IMR-90 (cell line): Measurements from ENCODE around the gene CKAP2L. TPM values are rescaled to one million over a fixed set of nuclear protein-coding genes. Genes with fewer than 3 reads are reported as not detected.

Experiments used
- ATAC-seq: fragments of 200-7000 bp; cut with Tn5 transposase; 2 replicates; pipeline ENCODE4 v1.9.1; 2020; ENCODE audit warnings: low read depth, mild to moderate bottlenecking, moderate library complexity
- BruUV-seq: library from RNA; stranded (reverse); fragments of 400-500 nt; replicated peaks from 2 replicates; lab custom pipeline; 2021; lab: Mats Ljungman, UMichigan
- CTCF ChIA-PET: fragments of 300-600 bp; formaldehyde crosslinking; extraction: SDS; loops from one replicate; lab custom pipeline; 2021; ENCODE audit warnings: antibody characterized with exemption; lab: Yijun Ruan, JAX
- POLR2A ChIA-PET: fragments of 300-600 bp; sonication (Branson Sonifier 250); formaldehyde crosslinking; loops from one replicate; lab custom pipeline; 2022; ENCODE audit warnings: antibody characterized with exemption; ENCODE audit not compliant: unreplicated experiment; lab: Charles Lee
- DNase-seq: peaks from one replicate; pipeline ENCODE4 v3.0.0; 2013
- H2AFZ ChIP-seq: replicated peaks from 2 replicates; pipeline ENCODE3; 2013; ENCODE audit warnings: low read length, mild to moderate bottlenecking; ENCODE audit not compliant: poor library complexity
- H2AK5ac ChIP-seq: 2 replicates; pipeline ENCODE4 v1.6.1; 2013; ENCODE audit warnings: low read depth, low read length, inconsistent platforms
- H2AK9ac ChIP-seq: replicated peaks from 2 replicates; pipeline ENCODE3; 2013; ENCODE audit warnings: mild to moderate bottlenecking, low read depth, low read length, moderate library complexity; ENCODE audit not compliant: poor library complexity
- H2BK120ac ChIP-seq: 2 replicates; pipeline ENCODE4 v1.6.1; 2013; ENCODE audit warnings: low read depth, low read length, inconsistent platforms
- H2BK15ac ChIP-seq: 3 replicates; pipeline ENCODE4 v1.6.1; 2013; ENCODE audit warnings: low read depth, low read length, inconsistent platforms
- H2BK20ac ChIP-seq: 2 replicates; pipeline ENCODE4 v1.6.1; 2013; ENCODE audit warnings: low read depth, mild to moderate bottlenecking, inconsistent platforms, low read length, moderate library complexity
- H2BK5ac ChIP-seq: 2 replicates; pipeline ENCODE4 v1.6.1; 2013; ENCODE audit warnings: mild to moderate bottlenecking, low read depth, low read length, inconsistent platforms; ENCODE audit not compliant: poor library complexity, severe bottlenecking
- H3K14ac ChIP-seq: replicated peaks from 2 replicates; pipeline ENCODE4 v1.6.1; 2013; ENCODE audit warnings: low read depth, low read length, inconsistent platforms
- H3K18ac ChIP-seq: 2 replicates; pipeline ENCODE4 v1.6.1; 2013; ENCODE audit warnings: low read depth, low read length, control low read depth
- H3K23ac ChIP-seq: 2 replicates; pipeline ENCODE4 v1.6.1; 2013; ENCODE audit warnings: low read depth, low read length, inconsistent platforms
- H3K27ac ChIP-seq: 2 replicates; pipeline ENCODE4 v1.5.1; 2013; ENCODE audit warnings: mild to moderate bottlenecking, control low read depth, low read length; ENCODE audit not compliant: insufficient read depth
- H3K27me3 ChIP-seq: 2 replicates; pipeline ENCODE4 v1.6.1; 2013; ENCODE audit warnings: low read length; ENCODE audit not compliant: control insufficient read depth, insufficient read depth
- H3K36me3 ChIP-seq: 2 replicates; pipeline ENCODE4 v1.6.1; 2013; ENCODE audit warnings: low read length, mixed read lengths; ENCODE audit not compliant: control insufficient read depth, insufficient read depth
- H3K4ac ChIP-seq: 2 replicates; pipeline ENCODE4 v1.6.1; 2013; ENCODE audit warnings: low read depth, low read length, inconsistent platforms
- H3K4me1 ChIP-seq: 2 replicates; pipeline ENCODE4 v1.6.1; 2013; ENCODE audit warnings: low read length, mixed read lengths; ENCODE audit not compliant: control insufficient read depth, insufficient read depth
- H3K4me2 ChIP-seq: 2 replicates; pipeline ENCODE4 v1.6.1; 2013; ENCODE audit warnings: low read depth, mild to moderate bottlenecking, control low read depth, low read length, moderate library complexity
- H3K4me3 ChIP-seq: 2 replicates; pipeline ENCODE4 v1.5.1; 2013; ENCODE audit warnings: low read depth, mild to moderate bottlenecking, control low read depth, low read length, moderate library complexity; ENCODE audit not compliant: insufficient read depth
- H3K56ac ChIP-seq: 2 replicates; pipeline ENCODE4 v1.6.1; 2013; ENCODE audit warnings: low read length, inconsistent platforms; ENCODE audit not compliant: insufficient read depth; ENCODE audit errors: extremely low read depth
- H3K79me1 ChIP-seq, 2 experiments: 2 replicates each; pipeline ENCODE4 v1.6.1; 2013; ENCODE audit warnings: low read length in 2 of 2, inconsistent platforms in 1 of 2, low read depth in 1 of 2
- H3K9ac ChIP-seq: 2 replicates; pipeline ENCODE4 v1.6.1; 2013; ENCODE audit warnings: low read depth, low read length, control low read depth
- H3K9me1 ChIP-seq: 2 replicates; pipeline ENCODE4 v1.6.1; 2013; ENCODE audit warnings: low read length, inconsistent platforms; ENCODE audit not compliant: insufficient read depth
- H3K9me3 ChIP-seq: 2 replicates; pipeline ENCODE4 v1.6.1; 2013; ENCODE audit warnings: low read length; ENCODE audit not compliant: control insufficient read depth, insufficient read depth
- H4K20me1 ChIP-seq: 2 replicates; pipeline ENCODE4 v1.6.1; 2013; ENCODE audit warnings: low read length, inconsistent platforms; ENCODE audit not compliant: insufficient read depth
- H4K5ac ChIP-seq: 2 replicates; pipeline ENCODE4 v1.6.1; 2013; ENCODE audit warnings: mild to moderate bottlenecking, low read depth, low read length, control low read depth
- H4K8ac ChIP-seq, 2 experiments: 2 replicates each; pipeline ENCODE4 v1.6.1; 2013; ENCODE audit warnings: low read depth in 2 of 2, low read length in 2 of 2, control low read depth in 1 of 2, inconsistent platforms in 1 of 2
- H4K91ac ChIP-seq: 2 replicates; pipeline ENCODE4 v1.6.1; 2013; ENCODE audit warnings: low read depth, low read length, inconsistent platforms; ENCODE audit not compliant: insufficient read depth
- BHLHE40 ChIP-seq: fragments of 150-350 bp; IDR thresholded peaks from 2 replicates; pipeline ENCODE4 v1.6.1; 2016; ENCODE audit warnings: mild to moderate bottlenecking, low read depth, low read length
- CEBPB ChIP-seq: IDR thresholded peaks from 2 replicates; pipeline ENCODE4 v1.6.1; 2012; ENCODE audit warnings: low read depth, low read length, improper control_type of control experiment
- CHD1 ChIP-seq: IDR thresholded peaks from 2 replicates; pipeline ENCODE4 v1.6.1; 2012; ENCODE audit warnings: low read depth, low read length, improper control_type of control experiment
- CTCF ChIP-seq: conservative IDR thresholded peaks from 2 replicates; pipeline ENCODE4 v1.5.1; 2012; ENCODE audit warnings: mild to moderate bottlenecking, low read depth, low read length, improper control_type of control experiment
- FOS ChIP-seq: fragments of 150-350 bp; IDR thresholded peaks from 2 replicates; pipeline ENCODE4 v1.6.1; 2016; ENCODE audit warnings: low read depth, low read length
- MAFK ChIP-seq: IDR thresholded peaks from 2 replicates; pipeline ENCODE4 v1.6.1; 2012; ENCODE audit warnings: low read depth, low read length, improper control_type of control experiment
- MAZ ChIP-seq: IDR thresholded peaks from 2 replicates; pipeline ENCODE4 v1.6.1; 2012; ENCODE audit warnings: low read depth, mild to moderate bottlenecking, low read length, improper control_type of control experiment, moderate library complexity, borderline replicate concordance
- MXI1 ChIP-seq: IDR thresholded peaks from 2 replicates; pipeline ENCODE4 v1.6.1; 2012; ENCODE audit warnings: low read depth, mild to moderate bottlenecking, low read length, moderate library complexity, borderline replicate concordance
- NFE2L2 ChIP-seq: fragments of 150-350 bp; IDR thresholded peaks from 2 replicates; pipeline ENCODE4 v1.6.1; 2016; ENCODE audit warnings: low read depth, mild to moderate bottlenecking, low read length
- POLR2A ChIP-seq: IDR thresholded peaks from 2 replicates; pipeline ENCODE4 v1.6.1; 2012; ENCODE audit warnings: mild to moderate bottlenecking, low read depth, low read length
- RAD21 ChIP-seq: IDR thresholded peaks from 2 replicates; pipeline ENCODE4 v1.6.1; 2012; ENCODE audit warnings: low read length, improper control_type of control experiment
- RCOR1 ChIP-seq: IDR thresholded peaks from 2 replicates; pipeline ENCODE4 v1.6.1; 2012; ENCODE audit warnings: mild to moderate bottlenecking, low read length, improper control_type of control experiment; ENCODE audit not compliant: insufficient replicate concordance
- RFX5 ChIP-seq: IDR thresholded peaks from 2 replicates; pipeline ENCODE4 v1.8.0; 2012; ENCODE audit warnings: low read depth, mild to moderate bottlenecking, low read length, moderate library complexity
- SMC3 ChIP-seq: fragments of 150-350 bp; IDR thresholded peaks from 2 replicates; pipeline ENCODE4 v1.6.1; 2016; ENCODE audit warnings: low read depth, mild to moderate bottlenecking, antibody characterized with exemption, low read length, moderate library complexity
- USF2 ChIP-seq: fragments of 150-350 bp; IDR thresholded peaks from 2 replicates; pipeline ENCODE4 v1.6.1; 2017; ENCODE audit warnings: mild to moderate bottlenecking, antibody characterized with exemption, low read length, low read depth
- WGBS, 2 experiments: methylation state at CpG; one replicate each; pipeline versions ENCODE4 v1.1.5 to v1.1.7; 2013; ENCODE audit warnings: missing lambda C conversion rate in 2 of 2; ENCODE audit not compliant: insufficient read length in 1 of 2; ENCODE audit errors: extremely low coverage in 2 of 2; 5-methylcytosine and 5-hydroxymethylcytosine counted together
- dilution Hi-C: fragments of 300-500 bp; cut with HindIII; formaldehyde crosslinking; loops from one replicate; pipeline ENCODE4 v1.14.3; 2018; ENCODE audit warnings: low sequenced_read_pairs; ENCODE audit not compliant: unreplicated experiment
- in situ Hi-C: fragments of 300-500 bp; cut with MboI; formaldehyde crosslinking; loops from 3 replicates; pipeline ENCODE4 v1.14.3; 2019; ENCODE audit warnings: low sequenced_read_pairs, inconsistent platforms, mixed read lengths
- intact Hi-C: fragments of 100-400 bp; cut with micrococcal nuclease; formaldehyde crosslinking; loops from 2 replicates; pipeline ENCODE4 v1.10.0; 2022
- polyA plus RNA-seq, 3 experiments: library from polyadenylated mRNA; depleted of rRNA; stranded (reverse); fragments of >200 nt; gene quantifications; 2 replicates each; pipeline ENCODE4 v1.2.3, GENCODE V29; 2012; ENCODE audit warnings: low replicate concordance in 1 of 3
- total RNA-seq: library from RNA; depleted of rRNA; stranded (reverse); fragments of >200 nt; gene quantifications from 2 replicates; pipeline ENCODE4 v1.2.3, GENCODE V29; 2012
- TF ChIP-seq, protein P1 (sequence below): fragments of 150-350 bp; IDR thresholded peaks from 2 replicates; pipeline ENCODE4 v1.6.1; 2016; ENCODE audit warnings: low read depth, mild to moderate bottlenecking, low read length, moderate library complexity, borderline replicate concordance

Gene CKAP2L
- total and polyA plus RNA-seq, 2 of the 4 experiments (the other 2 are of a cell fraction), result 6.4 to 9.9 TPM

- no peak overlapping the region for H3K4me2 ChIP-seq
- dilution Hi-C loops (no loop called here), in situ Hi-C loops (no loop called here), intact Hi-C loops (no loop called here)
- no peak overlapping the region for H2BK120ac ChIP-seq
- DNase-seq (no peak), ATAC-seq (no peak)
- no peak overlapping the region for H3K4me3 ChIP-seq
- no peaks in the 10 kb centered on the region for H3K27me3 ChIP-seq
- no peaks in the 10 kb centered on the region for H3K36me3 ChIP-seq
- no peak overlapping the region for H3K4ac ChIP-seq
- H2BK20ac ChIP-seq, result no peak overlapping the region
- H3K23ac ChIP-seq, result no peak overlapping the region
- H4K5ac ChIP-seq, result no peak overlapping the region
- TF ChIP-seq MAFK (no peak), USF2 (no peak), MAZ (no peak), SMC3 (no peak), MXI1 (no peak), FOS (no peak), NFE2L2 (no peak), CEBPB (no peak), CHD1 (no peak), RFX5 (no peak), POLR2A (no peak), BHLHE40 (no peak), CTCF (no peak), RCOR1 (no peak), RAD21 (no peak)
- TF ChIP-seq, protein P1, sequence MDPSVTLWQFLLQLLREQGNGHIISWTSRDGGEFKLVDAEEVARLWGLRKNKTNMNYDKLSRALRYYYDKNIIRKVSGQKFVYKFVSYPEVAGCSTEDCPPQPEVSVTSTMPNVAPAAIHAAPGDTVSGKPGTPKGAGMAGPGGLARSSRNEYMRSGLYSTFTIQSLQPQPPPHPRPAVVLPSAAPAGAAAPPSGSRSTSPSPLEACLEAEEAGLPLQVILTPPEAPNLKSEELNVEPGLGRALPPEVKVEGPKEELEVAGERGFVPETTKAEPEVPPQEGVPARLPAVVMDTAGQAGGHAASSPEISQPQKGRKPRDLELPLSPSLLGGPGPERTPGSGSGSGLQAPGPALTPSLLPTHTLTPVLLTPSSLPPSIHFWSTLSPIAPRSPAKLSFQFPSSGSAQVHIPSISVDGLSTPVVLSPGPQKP, result no peak
- POLR2A ChIA-PET, result no interaction called here
- no peak overlapping the region for H2BK15ac ChIP-seq
- H2AK9ac ChIP-seq, result no peak overlapping the region
- H4K91ac ChIP-seq, result no peak overlapping the region
- no TSS peak for BruUV-seq
- H3K4me1 ChIP-seq, result peaks cover 1% of the 10 kb centered on the region; the same call in 1 of the 2 replicates
- CTCF ChIA-PET, result interaction anchor here (1.0 kb wide), 1 partner anchor 130 kb away, joined by 3 read pairs; no protein-coding TSS in a partner anchor
- no peak overlapping the region for H3K14ac ChIP-seq
- no peak overlapping the region for H3K9ac ChIP-seq
- no peak overlapping the region for H3K56ac ChIP-seq
- H3K9me1 ChIP-seq, result peaks cover 3% of the 10 kb centered on the region; the same call in 1 of the 2 replicates
- no peak overlapping the region for H2BK5ac ChIP-seq
- 61% methylated on average over 3 of the region's 8 CpGs; no CpG with 5 or more reads in 1 of the 2 experiments for whole genome bisulfite sequencing, 2 experiments
- H4K20me1 ChIP-seq, result no peaks in the 10 kb centered on the region
- no peak overlapping the region for H3K18ac ChIP-seq
- H3K9me3 ChIP-seq, result no peaks in the 10 kb centered on the region
- H2AFZ ChIP-seq, result no peak overlapping the region
- no peaks in the 10 kb centered on the region for H3K79me1 ChIP-seq
- H2AK5ac ChIP-seq, result no peak overlapping the region
- no peak overlapping the region for H4K8ac ChIP-seq
- no peak overlapping the region for H3K27ac ChIP-seq
Measured at GRCh38 chr2:112730216-112730615, 34.2 kb downstream of the CKAP2L start.
